Fibroblast of the aortic adventitia (primary cell): Measurements from ENCODE around the gene UBAC2. TPM values are rescaled to one million over a fixed set of nuclear protein-coding genes. Genes with fewer than 3 reads are reported as not detected.

Experiments
- DNase-seq: peaks from one replicate; pipeline ENCODE4 v3.0.0-alpha.2; 2010; ENCODE audit warnings: low read depth
- H3K4me3 ChIP-seq: 2 replicates; pipeline ENCODE4 v1.5.1; 2011; ENCODE audit warnings: low read depth, mild to moderate bottlenecking, control low read depth, low read length, moderate library complexity
- CTCF ChIP-seq: IDR thresholded peaks from 2 replicates; pipeline ENCODE4 v1.5.1; 2011; ENCODE audit warnings: mild to moderate bottlenecking, low read length, control low read depth, inconsistent platforms; ENCODE audit not compliant: insufficient read depth
- small RNA-seq: library from RNA; depleted of rRNA; stranded (forward); fragments of <200 nt; gene quantifications from one replicate; pipeline ENCODE3, GENCODE V24; 2012
- total RNA-seq: library from RNA; depleted of rRNA; stranded (reverse); fragments of >200 nt; gene quantifications from 2 replicates; pipeline ENCODE4 v1.2.3, GENCODE V29; 2012; ENCODE audit warnings: low replicate concordance

UBAC2 gene
- total RNA-seq, 1 donor, result 33.8 TPM

- no peak for DNase-seq
- TF ChIP-seq CTCF, result no peak
- H3K4me3 ChIP-seq, result no peak overlapping the region
Observed at GRCh38 chr13:99434258-99434788, 233.7 kb downstream of the UBAC2 start.

- H3K4me3 ChIP-seq, result no peak overlapping the region
- no peak for TF ChIP-seq CTCF
- no peak for DNase-seq
Observed at GRCh38 chr13:99435116-99435515, 234.5 kb downstream of the UBAC2 start.

GRCh38 chr13:99435998-99436397, 235.3 kb downstream of the UBAC2 start:
- no peak for TF ChIP-seq CTCF

More at GRCh38 chr13:99435998-99436397, 235.3 kb downstream of the UBAC2 start:
- no peak for DNase-seq
- no peak overlapping the region for H3K4me3 ChIP-seq

Small RNA genes within 50 kb of the gene (small RNA-seq; reads per million reads assigned to genes)
- gene MIR623, result not detected
- not detected for gene RN7SKP9

Other genes with a start within 250 kb of the UBAC2 start
- 10.8 and 28.1 TPM in 2 replicates for gene DOCK9, start 222.8 kb upstream of the UBAC2 start, total RNA-seq
- not detected in 2 replicates for gene GPR18, start 57.5 kb downstream of the UBAC2 start, total RNA-seq
- not detected in 2 replicates for gene GPR183, start 106.5 kb downstream of the UBAC2 start, total RNA-seq